Stomach (tissue), 9 donors: ENCODE results near the gene NEMP2. TPM values are rescaled to one million over a fixed set of nuclear protein-coding genes. Genes with fewer than 3 reads are reported as not detected.

Source experiments
- DNase-seq, 2 donors: peaks; one replicate each; pipeline versions ENCODE4 v3.0.0 to v3.0.0-alpha.2; 2013 to 2019
- H3K27ac ChIP-seq, 5 donors: fragments of 200-600 bp in 4 of 5; sonication (generic) in 4 of 5; one replicate each; pipeline ENCODE4 v1.5.1; 2013 to 2019; ENCODE audit warnings: mild to moderate bottlenecking in 1 of 5, moderate library complexity in 1 of 5
- H3K27me3 ChIP-seq, 3 donors: fragments of 200-600 bp; sonication (generic); one replicate each; pipeline ENCODE4 v1.5.1; 2017 to 2019; ENCODE audit warnings: mixed run types in 1 of 3
- H3K36me3 ChIP-seq, 4 donors: fragments of 200-600 bp; sonication (generic); 1 replicate in 3 of 4; 2 replicates in 1 of 4; pipeline ENCODE4 v1.5.1; 2016 to 2019
- H3K4me1 ChIP-seq, 4 donors: fragments of 200-600 bp; sonication (generic); one replicate each; pipeline ENCODE4 v1.5.1; 2016 to 2019
- H3K4me3 ChIP-seq, 4 donors: fragments of 200-600 bp; sonication (generic) in 3 of 4; one replicate each; pipeline ENCODE4 v1.5.1; 2016 to 2019; ENCODE audit warnings: mild to moderate bottlenecking in 1 of 4
- H3K9me3 ChIP-seq, 4 donors: fragments of 200-600 bp; sonication (generic); one replicate each; pipeline ENCODE4 v1.5.1; 2016 to 2019
- EP300 ChIP-seq: sonication (generic); formaldehyde crosslinking; IDR thresholded peaks from one replicate; pipeline ENCODE4 v1.6.1; 2017; ENCODE audit warnings: antibody characterized with exemption
- POLR2A ChIP-seq, 4 donors: fragments of 450-650 bp; IDR thresholded peaks; one replicate each; pipeline ENCODE4 v1.6.1; 2016; ENCODE audit warnings: antibody characterized with exemption in 4 of 4, control low read depth in 2 of 4, mild to moderate bottlenecking in 1 of 4, moderate library complexity in 1 of 4
- POLR2AphosphoS5 ChIP-seq, 3 donors: sonication (generic); formaldehyde crosslinking; IDR thresholded peaks; one replicate each; pipeline ENCODE4 v1.6.1; 2016; ENCODE audit warnings: antibody characterized with exemption in 3 of 3
- WGBS, 5 donors: extraction: QIAGEN DNeasy Blood & Tissue Kit in 3 of 5; methylation state at CpG; one replicate each; pipeline versions ENCODE4 v1.1.5 to v1.1.7; 2013 to 2018; 5-methylcytosine and 5-hydroxymethylcytosine counted together
- intact Hi-C: fragments of 100-400 bp; cut with DNase I; formaldehyde crosslinking; loops from one replicate; pipeline ENCODE4 v1.15.1; 2023; ENCODE audit warnings: low total_unique reads
- polyA plus RNA-seq, 3 donors: library from polyadenylated mRNA; stranded (reverse); fragments of 200-250 nt; gene quantifications; one replicate each; pipeline ENCODE4 v1.2.3, GENCODE V29; 2013
- total RNA-seq, 5 donors: library from RNA; depleted of rRNA; stranded (reverse); fragments of >200 nt; gene quantifications; one replicate each; pipeline versions ENCODE4 v1.1.0 to v1.2.3, GENCODE V29; 2014 to 2016
- TF ChIP-seq, protein P1 (sequence below), 7 experiments: fragments of 450-650 bp in 4 of 7; fragments of 200-600 bp in 3 of 7; sonication (generic) in 3 of 7; IDR thresholded peaks; one replicate each; pipeline ENCODE4 v1.5.1; 2016 to 2019; ENCODE audit warnings: antibody characterized with exemption in 7 of 7, control low read depth in 2 of 7, mild to moderate bottlenecking in 1 of 7
- donor health status: healthy with polysubstance abuse.
- donor health status: Bipolar disorder and iron deficiency.
- donor health status: healthy.

Gene NEMP2
- total and polyA plus RNA-seq, 8 donors, result 0.60 to 18.7 (median 1.6) TPM; not detected in 2

DNA sequence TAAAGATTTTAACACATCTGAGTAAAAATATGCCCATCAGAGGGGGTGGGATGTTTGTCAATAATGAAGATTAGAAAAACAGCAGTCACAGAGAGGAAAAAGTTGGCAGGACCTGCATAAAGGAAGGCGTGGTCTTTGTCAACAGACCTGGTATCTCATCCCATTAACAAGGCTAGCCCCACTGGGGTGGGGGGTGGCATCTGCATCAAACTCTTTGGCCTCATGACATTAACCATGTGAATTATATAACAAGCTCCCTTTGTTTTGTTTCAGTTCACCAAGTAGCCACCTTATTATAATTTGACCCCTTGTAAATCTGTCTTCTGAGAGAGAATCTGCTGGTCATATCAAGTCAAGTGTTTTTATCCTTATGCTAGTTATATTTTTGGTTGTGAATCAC lies 28.8 kb downstream of the NEMP2 start:
- intact Hi-C loops, result no loop called here
- Histone ChIP-seq H3K36me3 (peaks cover 0 to 48% (median 39%) of the 10 kb centered on the region in 4 donors), H3K4me1 (peaks cover 7 to 33% (median 20%) of the 10 kb centered on the region in 4 donors), H3K4me3 (no peak overlapping the region), H3K27ac (no peak overlapping the region), H3K9me3 (no peaks in the 10 kb centered on the region), H3K27me3 (no peaks in the 10 kb centered on the region)
- no peak for DNase-seq
- TF ChIP-seq POLR2A (IDR thresholded peaks at IDR 0.05), result no peak
- TF ChIP-seq, protein P1, sequence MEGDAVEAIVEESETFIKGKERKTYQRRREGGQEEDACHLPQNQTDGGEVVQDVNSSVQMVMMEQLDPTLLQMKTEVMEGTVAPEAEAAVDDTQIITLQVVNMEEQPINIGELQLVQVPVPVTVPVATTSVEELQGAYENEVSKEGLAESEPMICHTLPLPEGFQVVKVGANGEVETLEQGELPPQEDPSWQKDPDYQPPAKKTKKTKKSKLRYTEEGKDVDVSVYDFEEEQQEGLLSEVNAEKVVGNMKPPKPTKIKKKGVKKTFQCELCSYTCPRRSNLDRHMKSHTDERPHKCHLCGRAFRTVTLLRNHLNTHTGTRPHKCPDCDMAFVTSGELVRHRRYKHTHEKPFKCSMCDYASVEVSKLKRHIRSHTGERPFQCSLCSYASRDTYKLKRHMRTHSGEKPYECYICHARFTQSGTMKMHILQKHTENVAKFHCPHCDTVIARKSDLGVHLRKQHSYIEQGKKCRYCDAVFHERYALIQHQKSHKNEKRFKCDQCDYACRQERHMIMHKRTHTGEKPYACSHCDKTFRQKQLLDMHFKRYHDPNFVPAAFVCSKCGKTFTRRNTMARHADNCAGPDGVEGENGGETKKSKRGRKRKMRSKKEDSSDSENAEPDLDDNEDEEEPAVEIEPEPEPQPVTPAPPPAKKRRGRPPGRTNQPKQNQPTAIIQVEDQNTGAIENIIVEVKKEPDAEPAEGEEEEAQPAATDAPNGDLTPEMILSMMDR (IDR thresholded peaks at IDR 0.05), result no peak
- no peak for TF ChIP-seq POLR2AphosphoS5 (IDR thresholded peaks at IDR 0.05)
- TF ChIP-seq EP300, result no peak
- 52 to 89% (median 64%) methylated on average over 1 of the region's 1 CpG for WGBS, 5 donors

DNA sequence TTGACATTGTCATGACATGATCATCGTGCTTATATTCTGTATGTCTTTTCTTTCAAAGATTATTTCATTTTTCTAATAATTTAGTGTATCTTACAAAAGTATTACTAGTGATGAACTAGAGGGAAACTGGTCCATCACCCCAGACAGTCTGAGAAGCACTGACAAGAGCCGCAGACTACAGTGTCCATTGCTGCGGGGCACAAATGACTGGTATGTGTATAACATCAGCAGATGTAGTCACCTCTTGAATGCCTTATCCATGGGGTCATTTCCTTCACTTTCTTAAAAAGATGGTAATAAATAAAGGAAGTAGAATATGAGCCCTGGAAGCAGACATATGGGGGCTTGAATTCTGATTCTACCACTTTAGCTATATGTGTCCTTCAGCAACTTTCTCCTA lies 29.6 kb downstream of the NEMP2 start:
- no peak for TF ChIP-seq POLR2A (IDR thresholded peaks at IDR 0.05)
- TF ChIP-seq, protein P1 (IDR thresholded peaks at IDR 0.05), result no peak
- TF ChIP-seq EP300, result no peak
- TF ChIP-seq POLR2AphosphoS5 (IDR thresholded peaks at IDR 0.05), result no peak
- H3K4me1 ChIP-seq, result peaks cover 7 to 41% (median 25%) of the 10 kb centered on the region in 4 donors
- peaks cover 0 to 54% (median 41%) of the 10 kb centered on the region in 4 donors for H3K36me3 ChIP-seq
- 97 to 100% (median 99%) methylated on average over 3 of the region's 3 CpGs for WGBS, 5 donors
- no peak overlapping the region for H3K27ac ChIP-seq
- no peaks in the 10 kb centered on the region for H3K27me3 ChIP-seq
- intact Hi-C loops, result no loop called here
- DNase-seq, result no peak
- no peak overlapping the region for H3K4me3 ChIP-seq
- no peaks in the 10 kb centered on the region for H3K9me3 ChIP-seq

DNA sequence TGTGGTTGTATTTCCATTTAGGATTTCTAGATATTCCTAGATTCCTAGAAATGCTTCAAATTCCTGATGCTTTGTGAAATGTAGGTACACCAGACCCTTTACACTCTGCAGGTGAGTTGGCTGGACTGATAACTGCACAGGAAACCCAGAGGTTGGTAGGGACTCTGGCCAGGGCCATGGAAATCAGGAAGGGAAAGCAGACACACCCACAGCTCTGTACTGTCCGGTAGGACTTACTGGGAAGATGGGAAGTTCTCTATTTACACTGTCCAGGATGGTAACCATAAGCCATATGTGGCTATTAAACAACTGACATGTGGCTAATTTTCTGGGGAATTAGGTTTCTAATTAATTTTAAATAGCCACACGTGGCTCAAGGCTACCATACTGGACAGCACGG lies 31.4 kb downstream of the NEMP2 start:
- DNase-seq, result no peak

DNA sequence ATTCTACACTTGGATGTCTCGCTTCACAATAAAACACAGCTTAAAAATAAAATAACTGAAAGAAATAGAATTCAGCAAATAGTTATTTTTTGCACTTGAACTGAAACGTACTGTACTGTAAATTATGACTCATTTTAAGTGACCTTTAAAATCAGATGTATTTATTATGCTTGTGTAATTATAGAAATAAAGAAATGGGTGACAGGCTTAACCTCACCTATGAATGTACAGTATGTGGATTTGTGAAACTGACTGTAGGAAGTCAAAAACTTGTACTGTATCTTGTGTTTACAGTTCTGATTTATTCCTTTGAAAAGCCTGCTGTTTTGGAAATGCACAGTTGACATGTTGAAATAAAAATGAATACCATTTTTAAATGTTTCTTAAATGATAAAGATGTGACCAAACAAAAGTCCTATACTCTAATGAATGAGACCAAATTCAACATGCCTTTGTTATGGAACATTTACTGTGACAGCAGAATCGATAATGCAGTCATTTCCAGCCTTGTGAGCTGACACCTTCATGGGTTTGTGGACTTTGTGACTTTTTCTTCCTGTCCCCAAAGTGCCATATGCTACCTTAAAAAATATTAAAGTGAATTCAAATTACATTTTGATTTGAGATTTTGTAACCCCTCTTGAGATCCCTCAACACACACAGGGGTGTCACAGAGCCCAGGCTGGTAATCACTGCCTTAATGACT lies 32.7 kb downstream of the NEMP2 start:
- intact Hi-C loops, result no loop called here
- Histone ChIP-seq H3K27ac (peak overlapping the region in 1 of 5 donors; percentile 75), H3K27me3 (no peaks in the 10 kb centered on the region), H3K4me3 (no peak overlapping the region), H3K9me3 (no peaks in the 10 kb centered on the region), H3K36me3 (peaks cover 0 to 73% (median 51%) of the 10 kb centered on the region in 4 donors), H3K4me1 (peaks cover 7 to 43% (median 25%) of the 10 kb centered on the region in 4 donors)
- TF ChIP-seq, protein P1 (IDR thresholded peaks at IDR 0.05), result no peak
- 48 to 58% (median 57%) methylated on average over 3 of the region's 3 CpGs for WGBS, 5 donors
- no peak for DNase-seq

More for the DNA sequence above, 31.4 kb downstream of the NEMP2 start:
- H3K36me3 ChIP-seq, result peaks cover 0 to 64% (median 43%) of the 10 kb centered on the region in 4 donors
- 78 to 88% (median 83%) methylated on average over 3 of the region's 3 CpGs for WGBS, 5 donors
- H3K27ac ChIP-seq, result no peak overlapping the region
- H3K4me1 ChIP-seq, result peaks cover 7 to 43% (median 25%) of the 10 kb centered on the region in 4 donors
- no peaks in the 10 kb centered on the region for H3K27me3 ChIP-seq
- intact Hi-C loops, result no loop called here
- H3K4me3 ChIP-seq, result no peak overlapping the region
- H3K9me3 ChIP-seq, result no peaks in the 10 kb centered on the region
- TF ChIP-seq POLR2A (IDR thresholded peaks at IDR 0.05) (no peak), EP300 (no peak), POLR2AphosphoS5 (IDR thresholded peaks at IDR 0.05) (no peak)
- TF ChIP-seq, protein P1 (IDR thresholded peaks at IDR 0.05), result no peak
